OCI-LY3 (cell line): ENCODE measurements around the gene ZNF608.

Source experiments
- H2AFZ ChIP-seq: fragments of 200-600, 300-600 bp; shearing (Covaris generic); 2 replicates; pipeline ENCODE4 v1.6.0; 2014; ENCODE audit warnings: antibody characterized with exemption, low read depth, low read length
- H3K27ac ChIP-seq: fragments of 200-600, 300-600 bp; sonication (generic); 2 replicates; pipeline ENCODE4 v1.5.1; 2014; ENCODE audit warnings: mild to moderate bottlenecking, low read length, moderate library complexity, mixed read lengths
- H3K27me3 ChIP-seq: fragments of 200-600, 300-600 bp; sonication (generic); 2 replicates; pipeline ENCODE4 v1.6.1; 2014; ENCODE audit warnings: low read depth, low read length, mixed read lengths
- H3K36me3 ChIP-seq: fragments of 200-600, 300-600 bp; sonication (generic); replicated peaks from 2 replicates; pipeline ENCODE3; 2014; ENCODE audit warnings: low read depth, low read length, mixed read lengths
- H3K4me1 ChIP-seq: fragments of 300-600, 200-600 bp; sonication (generic); 2 replicates; pipeline ENCODE4 v1.6.1; 2014; ENCODE audit warnings: low read length, mixed read lengths
- H3K4me2 ChIP-seq: fragments of 200-600, 300-600 bp; sonication (generic); 2 replicates; pipeline ENCODE4 v1.6.1; 2014; ENCODE audit warnings: low read length, mixed read lengths
- H3K4me3 ChIP-seq: fragments of 300-600, 200-600 bp; sonication (generic); 2 replicates; pipeline ENCODE4 v1.5.1; 2014; ENCODE audit warnings: antibody characterized with exemption, mild to moderate bottlenecking, low read length, moderate library complexity
- H3K79me2 ChIP-seq: fragments of 300-600, 200-600 bp; shearing (Covaris generic); 2 replicates; pipeline ENCODE4 v1.6.1; 2014; ENCODE audit warnings: mild to moderate bottlenecking, low read length, mixed read lengths
- H3K9ac ChIP-seq: fragments of 300-600, 200-600 bp; shearing (Covaris generic); 2 replicates; pipeline ENCODE4 v1.6.0; 2014; ENCODE audit warnings: mild to moderate bottlenecking, low read length, moderate library complexity
- H3K9me3 ChIP-seq: fragments of 200-600, 300-600 bp; shearing (Covaris generic); 2 replicates; pipeline ENCODE4 v1.6.1; 2014; ENCODE audit warnings: low read length, mixed read lengths; ENCODE audit not compliant: insufficient read depth
- H4K20me1 ChIP-seq: fragments of 200-600, 300-600 bp; sonication (generic); 2 replicates; pipeline ENCODE4 v1.6.1; 2016; ENCODE audit warnings: low read length, mixed read lengths; ENCODE audit not compliant: insufficient read depth
- EZH2phosphoT487 ChIP-seq: fragments of 200-600 bp; shearing (Covaris generic); IDR thresholded peaks from 2 replicates; pipeline ENCODE4 v1.6.1; 2018; ENCODE audit warnings: antibody characterized with exemption, mixed run types, low read depth
- TF ChIP-seq, protein P1 (sequence below): fragments of 200-600, 300-600 bp; sonication (generic); IDR thresholded peaks from 2 replicates; pipeline ENCODE4 v1.5.1; 2014; ENCODE audit warnings: antibody characterized with exemption, low read length, low read depth

The ZNF608 gene

DNA sequence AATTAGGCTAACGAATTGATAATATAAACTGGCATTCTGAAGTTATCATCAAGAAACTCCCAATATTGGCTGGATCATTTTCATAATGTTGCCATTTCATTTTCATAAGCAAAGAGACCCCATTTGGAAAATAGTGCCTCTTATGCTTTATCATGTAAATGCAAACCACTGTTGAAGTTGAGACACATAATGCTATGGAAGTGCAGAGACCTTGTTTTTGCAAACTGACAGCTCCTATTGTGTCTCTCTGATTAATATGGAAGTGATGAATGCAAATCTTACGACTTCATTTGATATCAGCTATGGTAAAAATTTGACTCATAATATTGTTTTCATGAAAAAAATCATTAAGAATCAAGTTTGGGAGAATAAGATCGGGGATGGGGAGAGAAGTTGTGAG lies 25.3 kb upstream of the ZNF608 start:
- no peaks in the 10 kb centered on the region for H3K9me3 ChIP-seq
- no peaks in the 10 kb centered on the region for H3K27me3 ChIP-seq
- H3K4me1 ChIP-seq: no peaks in the 10 kb centered on the region
- TF ChIP-seq, protein P1, sequence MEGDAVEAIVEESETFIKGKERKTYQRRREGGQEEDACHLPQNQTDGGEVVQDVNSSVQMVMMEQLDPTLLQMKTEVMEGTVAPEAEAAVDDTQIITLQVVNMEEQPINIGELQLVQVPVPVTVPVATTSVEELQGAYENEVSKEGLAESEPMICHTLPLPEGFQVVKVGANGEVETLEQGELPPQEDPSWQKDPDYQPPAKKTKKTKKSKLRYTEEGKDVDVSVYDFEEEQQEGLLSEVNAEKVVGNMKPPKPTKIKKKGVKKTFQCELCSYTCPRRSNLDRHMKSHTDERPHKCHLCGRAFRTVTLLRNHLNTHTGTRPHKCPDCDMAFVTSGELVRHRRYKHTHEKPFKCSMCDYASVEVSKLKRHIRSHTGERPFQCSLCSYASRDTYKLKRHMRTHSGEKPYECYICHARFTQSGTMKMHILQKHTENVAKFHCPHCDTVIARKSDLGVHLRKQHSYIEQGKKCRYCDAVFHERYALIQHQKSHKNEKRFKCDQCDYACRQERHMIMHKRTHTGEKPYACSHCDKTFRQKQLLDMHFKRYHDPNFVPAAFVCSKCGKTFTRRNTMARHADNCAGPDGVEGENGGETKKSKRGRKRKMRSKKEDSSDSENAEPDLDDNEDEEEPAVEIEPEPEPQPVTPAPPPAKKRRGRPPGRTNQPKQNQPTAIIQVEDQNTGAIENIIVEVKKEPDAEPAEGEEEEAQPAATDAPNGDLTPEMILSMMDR: no peak
- TF ChIP-seq EZH2phosphoT487: no peak
- H3K27ac ChIP-seq: no peak overlapping the region
- H4K20me1 ChIP-seq: no peaks in the 10 kb centered on the region
- no peaks in the 10 kb centered on the region for H3K79me2 ChIP-seq
- no peak overlapping the region for H3K4me3 ChIP-seq
- no peak overlapping the region for H3K4me2 ChIP-seq
- H2AFZ ChIP-seq: no peak overlapping the region
- H3K9ac ChIP-seq: no peak overlapping the region
- H3K36me3 ChIP-seq: no peaks in the 10 kb centered on the region

DNA sequence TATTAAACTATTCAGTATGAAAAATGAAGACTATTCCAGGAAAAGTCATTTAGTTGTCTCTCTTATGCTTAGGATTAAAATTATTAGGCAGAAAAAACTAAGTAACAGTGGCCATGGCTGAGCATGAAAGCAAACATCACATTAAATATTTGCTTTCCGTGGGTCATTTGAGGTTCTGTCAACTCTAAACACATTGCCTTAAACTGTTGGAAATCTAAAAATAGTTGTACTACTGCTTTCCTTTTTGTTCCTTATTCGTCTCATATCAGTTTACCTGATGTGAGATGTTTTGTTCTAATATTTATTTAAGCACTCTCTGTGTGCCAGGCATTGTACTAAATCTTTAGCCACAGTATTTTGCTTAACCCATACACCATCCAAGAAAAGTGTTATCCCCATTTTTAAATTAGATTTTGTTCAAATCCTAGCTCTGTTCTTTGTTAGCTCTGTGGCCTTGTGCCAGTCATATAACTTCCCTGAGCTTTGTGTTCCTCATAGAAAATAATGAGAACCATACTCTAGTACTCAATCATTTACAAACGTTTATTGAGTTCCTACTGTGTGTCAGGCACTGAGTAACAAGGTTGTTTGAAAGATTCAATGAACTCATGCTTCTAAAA lies 18.7 kb upstream of the ZNF608 start:
- Histone ChIP-seq H3K79me2 (no peaks in the 10 kb centered on the region), H3K27ac (no peak overlapping the region), H3K27me3 (no peaks in the 10 kb centered on the region), H3K36me3 (no peaks in the 10 kb centered on the region), H3K9ac (no peak overlapping the region), H2AFZ (no peak overlapping the region), H4K20me1 (no peaks in the 10 kb centered on the region), H3K4me1 (no peaks in the 10 kb centered on the region), H3K4me3 (no peak overlapping the region), H3K9me3 (no peaks in the 10 kb centered on the region), H3K4me2 (no peak overlapping the region)
- TF ChIP-seq EZH2phosphoT487: no peak
- TF ChIP-seq, protein P1: no peak

DNA sequence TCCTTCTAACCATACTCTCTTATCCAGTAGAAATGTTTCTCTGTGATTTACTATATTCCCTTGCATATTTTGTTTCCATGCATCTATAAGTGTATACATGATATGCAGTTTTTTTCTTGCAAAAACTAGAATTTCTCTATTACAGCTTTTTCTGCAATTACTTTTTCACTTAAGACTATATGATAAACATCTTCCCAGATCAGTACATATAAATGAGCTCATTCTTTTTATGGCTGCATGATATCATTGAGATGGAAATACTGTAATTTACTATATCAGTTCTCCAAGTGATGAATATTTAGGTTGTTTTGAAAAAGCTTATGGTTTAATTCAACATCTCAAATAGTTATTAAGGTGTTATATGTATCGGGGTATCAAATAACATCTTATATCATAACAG lies 18.1 kb upstream of the ZNF608 start:
- no peaks in the 10 kb centered on the region for H4K20me1 ChIP-seq
- no peak overlapping the region for H2AFZ ChIP-seq
- H3K27ac ChIP-seq: no peak overlapping the region
- no peak overlapping the region for H3K4me2 ChIP-seq
- no peak overlapping the region for H3K9ac ChIP-seq
- no peaks in the 10 kb centered on the region for H3K9me3 ChIP-seq
- H3K36me3 ChIP-seq: no peaks in the 10 kb centered on the region
- H3K79me2 ChIP-seq: no peaks in the 10 kb centered on the region
- H3K4me3 ChIP-seq: no peak overlapping the region
- H3K4me1 ChIP-seq: no peaks in the 10 kb centered on the region
- no peak for TF ChIP-seq EZH2phosphoT487
- TF ChIP-seq, protein P1: no peak
- no peaks in the 10 kb centered on the region for H3K27me3 ChIP-seq

DNA sequence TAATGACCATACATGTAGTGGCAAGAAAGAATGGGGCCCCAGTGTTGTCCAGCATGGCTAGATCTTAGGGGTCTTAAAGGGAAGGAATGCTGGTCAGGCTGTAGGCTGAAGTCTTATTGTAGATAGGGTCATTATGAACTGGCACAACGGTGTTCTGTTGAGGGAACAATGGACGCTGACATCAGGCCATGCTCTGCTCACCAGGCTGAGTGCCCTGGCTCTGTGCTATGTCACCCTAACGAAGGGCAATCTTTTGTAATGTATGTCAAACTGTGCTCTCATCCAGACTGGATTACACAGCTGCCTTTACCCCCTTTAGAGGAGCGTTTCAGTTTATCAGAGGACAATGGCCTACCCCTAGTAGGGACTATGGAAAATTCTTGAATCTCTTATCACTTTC lies 14.6 kb upstream of the ZNF608 start:
- Histone ChIP-seq H3K27me3 (no peaks in the 10 kb centered on the region), H3K36me3 (no peaks in the 10 kb centered on the region), H3K9ac (no peak overlapping the region), H3K4me2 (no peak overlapping the region), H3K27ac (no peak overlapping the region), H3K79me2 (no peaks in the 10 kb centered on the region), H3K9me3 (no peaks in the 10 kb centered on the region), H3K4me1 (no peaks in the 10 kb centered on the region), H2AFZ (no peak overlapping the region), H4K20me1 (no peaks in the 10 kb centered on the region), H3K4me3 (no peak overlapping the region)
- no peak for TF ChIP-seq EZH2phosphoT487

DNA sequence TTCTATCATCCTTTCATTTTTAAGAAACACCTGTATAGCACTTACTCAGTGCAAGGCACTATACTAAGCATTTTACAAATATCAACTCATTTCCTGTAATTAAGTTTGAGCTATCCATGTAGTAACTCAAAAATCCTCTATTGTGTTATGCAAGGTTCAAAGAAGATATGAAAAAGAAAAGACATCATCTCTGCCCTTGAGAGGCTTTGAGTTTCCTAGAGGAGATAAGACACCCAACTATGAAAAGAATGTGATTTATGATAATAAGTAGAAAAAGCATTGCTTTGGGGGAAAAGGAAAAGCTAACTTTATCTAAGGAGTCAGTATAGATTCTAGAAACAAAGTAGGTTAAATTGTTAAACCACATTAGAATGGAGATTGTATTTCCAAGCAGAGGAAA lies 14.2 kb upstream of the ZNF608 start:
- Histone ChIP-seq H2AFZ (no peak overlapping the region), H4K20me1 (no peaks in the 10 kb centered on the region), H3K27me3 (no peaks in the 10 kb centered on the region), H3K4me3 (no peak overlapping the region), H3K9ac (no peak overlapping the region), H3K79me2 (no peaks in the 10 kb centered on the region), H3K9me3 (no peaks in the 10 kb centered on the region), H3K27ac (no peak overlapping the region), H3K4me2 (no peak overlapping the region), H3K36me3 (no peaks in the 10 kb centered on the region), H3K4me1 (peaks cover under 1% of the 10 kb centered on the region)
- no peak for TF ChIP-seq EZH2phosphoT487
- TF ChIP-seq, protein P1: no peak
